ENCODE data around the gene MTHFR. TPM values are rescaled to one million over a fixed set of nuclear protein-coding genes. Genes with fewer than 3 reads are reported as not detected.

The MTHFR gene
- total RNA-seq, 1 donor from 2014 or later: 34.1 TPM

GRCh38 chr1:11802973-11803885 is 2.5 kb downstream of the MTHFR start:
- intact Hi-C loops (cut with DNase I): loop anchor here (2.0 kb wide), 1 partner anchor 66 kb away; the partner anchor contains the start of gene AGTRAP
- ATAC-seq: peak; percentile 63

GRCh38 chr1:11802616-11802972 is 3.2 kb downstream of the MTHFR start:
- intact Hi-C loops (cut with DNase I): loop anchor here (2.0 kb wide), 1 partner anchor 66 kb away; the partner anchor contains the start of gene AGTRAP
- no peak for ATAC-seq
- no peak for DNase-seq (ENCODE audit: missing footprints)

More at GRCh38 chr1:11802973-11803885, 2.5 kb downstream of the MTHFR start:
- DNase-seq (ENCODE audit: missing footprints): peak; percentile 95

GRCh38 chr1:11800756-11801433 is 4.9 kb downstream of the MTHFR start:
- ATAC-seq (no peak), DNase-seq (ENCODE audit: missing footprints) (peak; percentile 59)
- intact Hi-C loops (cut with DNase I): no loop called here

GRCh38 chr1:11800391-11800755 is 5.4 kb downstream of the MTHFR start:
- peak; percentile 53 for DNase-seq (ENCODE audit: missing footprints)
- intact Hi-C loops (cut with DNase I): no loop called here
- ATAC-seq: no peak

GRCh38 chr1:11799896-11800295 is 5.9 kb downstream of the MTHFR start:
- DNase-seq (ENCODE audit: missing footprints) (no peak), ATAC-seq (no peak)
- intact Hi-C loops (cut with DNase I): no loop called here

GRCh38 chr1:11799099-11799498 is 6.7 kb downstream of the MTHFR start:
- peak; percentile 17 for DNase-seq (ENCODE audit: missing footprints)
- intact Hi-C loops (cut with DNase I): no loop called here
- ATAC-seq: no peak

- peak; percentile 66 for ATAC-seq
- DNase-seq (ENCODE audit: missing footprints): peak; percentile 87
- intact Hi-C loops (cut with DNase I): no loop called here
These were observed 8.1 kb downstream of the MTHFR start for GRCh38 chr1:11797525-11798216.

- intact Hi-C loops (cut with DNase I): no loop called here
- DNase-seq (ENCODE audit: missing footprints) (peak; percentile 74), ATAC-seq (peak; percentile 62)
These were observed 9.5 kb downstream of the MTHFR start for GRCh38 chr1:11796036-11796828.

- intact Hi-C loops (cut with DNase I): no loop called here
- ATAC-seq (no peak), DNase-seq (ENCODE audit: missing footprints) (peak; percentile 4)
These were observed 10.4 kb downstream of the MTHFR start for GRCh38 chr1:11795238-11795890.

- peak; percentile 70 for DNase-seq (ENCODE audit: missing footprints)
- no peak for ATAC-seq
- intact Hi-C loops (cut with DNase I): loop anchor here (5.0 kb wide), 1 partner anchor 88 kb away; no protein-coding TSS in a partner anchor
These were observed 11.1 kb downstream of the MTHFR start for GRCh38 chr1:11794446-11795237.

GRCh38 chr1:11793819-11794218 is 11.9 kb downstream of the MTHFR start:
- intact Hi-C loops (cut with DNase I): loop anchor here (5.0 kb wide), 1 partner anchor 88 kb away; no protein-coding TSS in a partner anchor
- DNase-seq (ENCODE audit: missing footprints) (peak; percentile 64), ATAC-seq (no peak)

- intact Hi-C loops (cut with DNase I): loop anchor here (5.0 kb wide), 1 partner anchor 90 kb away; no protein-coding TSS in a partner anchor
- DNase-seq (ENCODE audit: missing footprints): peak; percentile 78
- peak; percentile 24 for ATAC-seq
These were observed 13.7 kb downstream of the MTHFR start for GRCh38 chr1:11792106-11792505.

- ATAC-seq: peak; percentile 82
- intact Hi-C loops (cut with DNase I): loop anchor here (2.0 to 5.0 kb wide), 2 partner anchors 14 to 91 kb away; partner anchors contain the start of gene MTHFR
- DNase-seq (ENCODE audit: missing footprints): peak; percentile 92
These were observed 14.7 kb downstream of the MTHFR start for GRCh38 chr1:11790880-11791715.

- intact Hi-C loops (cut with DNase I): loop anchor here (2.0 to 5.0 kb wide), 2 partner anchors 15 to 92 kb away; partner anchors contain the start of gene MTHFR
- ATAC-seq (no peak), DNase-seq (ENCODE audit: missing footprints) (peak; percentile 55)
These were observed 15.5 kb downstream of the MTHFR start for GRCh38 chr1:11790101-11790879.

Measured in Right ventricle myocardium inferior (tissue), 1 donor.